Right lobe of liver (tissue), 4 donors: ENCODE results near the gene C10orf105.

Experiments
- CTCF ChIP-seq, 4 donors: fragments of 200-600 bp in 3 of 4; fragments of 450-650 bp in 1 of 4; IDR thresholded peaks; one replicate each; pipeline versions ENCODE4 v1.5.1 to v1.8.0; 2016 to 2022; ENCODE audit warnings: antibody characterized with exemption in 4 of 4, mild to moderate bottlenecking in 2 of 4
- POLR2A ChIP-seq: fragments of 450-650 bp; IDR thresholded peaks from one replicate; pipeline ENCODE4 v1.6.1; 2017; ENCODE audit warnings: antibody characterized with exemption, mild to moderate bottlenecking
- donor health status: DM: no; HTN: no; CAD: no.
- donor health status: DM: no; HTN: no; CAD: no.
- donor health status: DM: no; HTN: yes; CAD: no.

- no peak for TF ChIP-seq CTCF (IDR thresholded peaks at IDR 0.05)
- no peak for TF ChIP-seq POLR2A
Measured at GRCh38 chr10:71765176-71765904, 45.8 kb upstream of the C10orf105 start.
